GM19438 (cell line): ENCODE data around the gene UBE2E2.
"Not testable (repeated sequence)": the region's sequence is repeated elsewhere in the genome, so short reads cannot be mapped to it uniquely, and the experiment has no call there.

Experiments
- ATAC-seq: cut with Tn5 transposase; IDR thresholded peaks from one replicate; pipeline ENCODE4 v1.9.1; 2021; ENCODE audit warnings: low read depth; ENCODE audit not compliant: unreplicated experiment

The UBE2E2 gene

GRCh38 chr3:23319366-23320312 lies 116.5 kb downstream of the UBE2E2 start:
- no peak for ATAC-seq

DNA sequence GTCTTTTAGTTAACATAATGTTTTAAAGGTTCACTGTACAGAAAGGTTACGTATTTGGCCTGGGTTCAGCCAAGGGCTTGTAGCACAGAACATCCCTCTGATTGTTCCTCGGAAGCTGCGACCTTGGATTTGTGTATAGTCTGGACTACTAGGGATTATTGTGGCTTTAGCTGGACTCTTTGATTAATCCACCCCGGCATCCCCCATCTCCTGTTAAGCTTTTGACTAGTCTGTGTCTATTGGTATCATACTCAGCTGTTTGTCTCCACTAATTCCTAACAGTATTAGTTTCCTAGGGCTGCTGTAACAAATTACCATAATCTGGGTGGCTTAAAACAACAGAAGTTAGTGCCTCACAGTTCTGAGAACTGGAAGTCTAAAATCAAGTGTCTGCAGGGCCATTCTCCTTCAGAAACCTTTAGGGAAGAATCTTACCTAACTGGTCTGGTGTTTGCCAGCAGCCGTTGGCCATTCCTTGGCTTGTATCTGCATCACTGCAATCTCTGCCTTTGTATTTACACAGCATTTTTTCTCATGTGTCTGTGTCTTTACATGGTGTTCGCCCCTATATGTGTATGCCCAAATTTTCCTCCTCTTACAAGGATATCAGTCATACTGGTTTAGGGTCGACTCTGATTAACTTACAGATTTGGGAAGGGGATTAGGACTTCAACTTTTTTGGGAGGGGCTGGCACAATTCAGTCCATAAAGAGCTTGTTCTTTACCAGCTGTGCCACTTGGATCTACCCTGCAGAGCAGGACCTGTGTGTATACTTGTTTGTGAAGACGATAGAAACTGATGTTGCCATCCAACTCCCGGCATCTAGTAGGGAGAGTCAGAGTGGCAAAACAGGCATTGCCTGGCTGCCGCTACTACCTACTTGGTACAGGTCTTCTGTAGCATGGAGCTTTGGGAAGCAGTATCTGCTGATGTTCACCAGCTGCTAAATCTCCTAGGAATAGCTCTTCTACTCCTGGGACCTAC lies 117.8 kb downstream of the UBE2E2 start:
- ATAC-seq = no peak

- no peak for ATAC-seq
Observed at GRCh38 chr3:23324745-23325144, 121.6 kb downstream of the UBE2E2 start.

DNA sequence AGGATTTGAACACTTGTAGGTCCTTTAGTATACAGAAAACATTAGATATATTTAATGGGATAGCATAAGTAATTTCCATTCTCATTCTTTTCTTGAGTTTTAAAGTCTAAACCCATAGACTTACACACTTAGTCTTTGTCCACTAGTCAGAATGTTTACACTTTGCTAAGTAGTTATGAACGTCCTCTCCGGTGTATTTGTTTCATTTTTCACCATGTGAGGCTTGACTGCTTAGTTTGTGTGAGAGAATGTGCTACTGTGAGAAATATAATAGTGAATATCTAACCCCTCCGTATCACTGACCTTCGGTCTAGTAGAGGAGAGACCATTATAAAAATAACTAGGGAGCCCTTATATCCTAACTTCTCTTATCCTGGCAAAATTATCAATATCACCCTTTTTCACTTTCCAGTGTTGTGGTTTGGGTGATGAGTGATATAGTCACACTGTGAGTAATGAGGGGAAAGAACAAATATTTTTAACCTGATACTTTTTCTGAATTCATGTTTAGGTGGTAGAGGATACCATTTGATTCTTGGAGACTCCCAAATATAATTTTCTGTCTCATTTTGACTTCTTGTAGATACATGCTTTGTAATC lies 122.4 kb downstream of the UBE2E2 start:
- peak; percentile 68 for ATAC-seq

DNA sequence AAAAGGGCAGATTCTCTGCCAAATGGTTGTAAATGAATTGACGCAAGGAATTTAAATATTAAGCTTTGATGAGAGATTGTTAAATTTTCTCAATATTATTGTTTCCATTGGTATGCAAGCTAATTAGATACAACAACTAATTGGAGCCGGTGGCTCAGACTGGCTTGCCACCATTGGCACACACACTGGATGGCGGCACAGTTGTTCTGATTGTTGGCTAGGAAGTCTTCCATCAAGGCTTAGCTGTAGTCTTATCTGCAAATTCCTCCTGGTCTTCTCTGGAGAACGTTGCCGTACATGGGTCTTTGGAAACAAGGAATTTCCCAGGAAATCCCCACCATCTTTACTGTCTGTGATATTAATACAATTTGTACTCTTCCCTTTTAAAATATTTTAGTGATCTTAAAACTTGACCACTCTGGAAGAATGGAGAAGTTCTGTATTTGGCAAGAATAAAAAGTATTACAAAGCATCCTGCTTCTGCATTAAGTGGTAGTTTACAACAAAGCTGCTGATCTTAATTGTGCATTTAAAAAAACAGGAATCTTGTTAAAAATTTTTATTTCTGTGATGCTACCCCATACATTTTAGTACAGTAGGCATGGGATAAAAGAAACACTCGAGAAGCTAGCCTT lies 126.5 kb downstream of the UBE2E2 start:
- no peak for ATAC-seq

DNA sequence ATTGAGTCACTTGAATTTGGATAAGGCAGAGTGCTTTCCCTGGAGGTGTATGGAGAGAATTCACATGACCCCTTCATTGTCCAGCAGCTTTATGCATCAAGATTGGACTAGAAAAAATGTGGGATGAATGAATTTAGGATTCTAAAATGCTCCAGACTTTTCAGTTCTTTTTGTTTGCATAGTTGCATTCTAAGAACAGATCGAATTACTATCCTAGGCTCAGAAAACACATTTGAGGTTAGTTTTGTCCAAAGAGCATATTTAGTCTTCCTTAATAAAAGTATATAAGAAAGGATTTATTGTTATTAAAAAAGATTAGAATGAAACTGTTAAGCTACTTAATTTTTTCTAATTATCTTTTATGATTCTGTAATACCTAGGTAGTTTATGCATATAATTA lies 127.4 kb downstream of the UBE2E2 start:
- no peak for ATAC-seq

- ATAC-seq = no peak
Observed at GRCh38 chr3:23331141-23331935, 128.2 kb downstream of the UBE2E2 start.

- ATAC-seq = no peak
Observed at GRCh38 chr3:23333633-23334032, 130.5 kb downstream of the UBE2E2 start.

DNA sequence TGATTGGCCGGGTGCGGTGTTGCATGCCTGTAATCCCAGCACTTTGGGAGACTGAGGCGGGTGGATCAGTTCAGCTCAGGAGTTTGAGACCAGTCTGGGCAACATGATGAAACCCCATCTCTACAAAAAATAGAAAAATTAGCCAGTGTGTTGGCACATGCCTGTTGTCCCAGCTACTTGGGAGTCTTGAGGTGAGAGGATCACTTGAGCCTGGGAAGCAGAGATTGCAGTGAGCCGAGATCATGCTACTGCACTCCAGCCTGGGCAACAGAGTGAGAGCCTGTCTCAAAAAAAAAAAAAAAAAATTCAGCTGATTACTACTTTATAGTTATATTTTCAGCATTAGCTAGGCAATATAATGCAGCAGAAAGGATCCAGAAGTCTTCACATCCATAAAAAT lies 133.7 kb downstream of the UBE2E2 start:
- not testable (repeated sequence) for ATAC-seq

DNA sequence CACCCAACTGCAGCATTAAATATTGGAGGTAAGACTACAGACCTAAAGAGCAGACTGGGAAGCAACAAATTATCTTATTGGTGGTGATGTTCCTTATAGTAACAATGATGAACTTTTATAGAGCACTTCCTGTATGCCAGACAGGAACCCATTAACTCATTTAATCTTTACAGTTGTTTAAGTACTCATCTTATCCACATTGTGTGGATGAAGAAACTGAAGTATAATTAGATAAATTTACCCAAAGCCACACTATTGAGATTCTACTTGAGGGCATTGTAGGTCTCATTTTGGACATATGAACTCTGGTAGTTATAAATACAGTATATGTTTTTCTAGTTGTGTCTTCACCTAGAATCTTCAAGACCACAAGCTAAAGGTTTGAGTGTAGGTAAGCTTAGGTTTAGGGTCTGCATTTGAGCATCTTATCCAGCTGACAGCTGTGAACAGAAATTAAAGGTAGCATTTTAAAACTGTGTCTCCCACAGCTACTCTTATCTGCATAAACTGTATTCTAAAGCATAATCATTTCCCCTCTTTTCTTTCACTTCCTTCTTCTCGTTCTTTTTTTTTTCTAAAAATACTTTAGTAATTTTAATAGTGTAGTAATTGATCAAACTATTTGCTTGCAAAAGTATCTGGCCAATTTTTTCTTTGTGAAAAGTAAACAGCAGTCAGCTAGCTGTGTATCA lies 138.2 kb downstream of the UBE2E2 start:
- ATAC-seq = peak; percentile 75

- ATAC-seq = no peak
Observed at GRCh38 chr3:23342343-23342742, 139.2 kb downstream of the UBE2E2 start.

DNA sequence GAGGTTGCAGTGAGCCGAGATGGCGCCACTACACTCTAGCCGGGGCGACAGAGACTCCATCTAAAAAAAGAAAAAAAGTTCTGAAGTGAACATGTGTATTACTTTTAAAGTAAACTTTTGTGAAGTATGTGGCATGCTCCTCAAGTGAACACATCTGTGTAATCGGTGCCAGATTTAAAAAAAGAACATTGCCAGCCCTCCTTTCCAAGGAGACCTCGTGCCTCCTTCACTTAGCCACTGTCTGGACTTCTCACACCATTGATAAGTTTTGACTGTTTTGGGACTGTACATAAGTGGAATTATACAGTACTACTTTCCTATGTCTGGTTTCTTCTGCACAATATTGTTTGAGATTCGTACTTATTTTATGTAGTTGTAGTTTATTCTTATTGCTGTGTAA lies 140.4 kb downstream of the UBE2E2 start:
- no peak for ATAC-seq

DNA sequence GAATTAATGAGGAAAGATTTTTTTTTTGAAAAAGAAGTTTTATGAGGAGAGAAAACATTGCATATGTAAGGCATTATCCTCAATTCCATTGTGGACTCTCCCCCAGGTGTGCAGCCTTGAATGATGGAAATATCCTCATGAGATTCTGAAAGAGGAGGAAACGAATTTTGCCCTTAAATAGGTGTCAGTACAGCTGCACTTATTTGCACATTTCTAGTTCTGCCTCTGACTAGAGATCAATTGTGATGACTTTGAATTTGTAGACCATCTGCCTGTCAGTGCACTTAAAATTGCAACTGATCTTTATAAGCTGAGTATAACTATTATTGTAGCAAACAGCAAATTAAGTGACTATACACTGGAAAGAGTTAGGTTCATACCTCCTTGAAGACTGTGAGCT lies 141.8 kb downstream of the UBE2E2 start:
- no peak for ATAC-seq

- ATAC-seq = not testable (repeated sequence)
Observed at GRCh38 chr3:23349444-23349843, 146.3 kb downstream of the UBE2E2 start.

DNA sequence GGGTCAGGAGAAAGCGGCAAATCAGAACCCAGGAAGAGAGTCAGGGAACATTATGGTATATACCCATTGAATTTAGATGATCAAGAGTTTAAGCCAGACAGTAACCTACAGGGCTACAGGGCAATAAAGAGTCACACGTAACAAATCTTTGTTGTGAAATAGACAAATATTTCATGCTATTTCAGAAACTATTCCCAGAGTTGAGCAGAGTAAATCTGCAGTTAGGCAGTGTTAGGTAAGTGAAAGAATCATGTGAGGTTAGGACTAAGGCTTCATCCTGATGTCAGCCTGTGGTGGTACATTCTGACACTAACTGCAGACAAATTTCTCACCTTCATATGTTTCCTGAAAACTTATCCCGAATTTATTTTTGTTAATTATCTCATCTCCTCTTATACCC lies 153.0 kb downstream of the UBE2E2 start:
- ATAC-seq = no peak

DNA sequence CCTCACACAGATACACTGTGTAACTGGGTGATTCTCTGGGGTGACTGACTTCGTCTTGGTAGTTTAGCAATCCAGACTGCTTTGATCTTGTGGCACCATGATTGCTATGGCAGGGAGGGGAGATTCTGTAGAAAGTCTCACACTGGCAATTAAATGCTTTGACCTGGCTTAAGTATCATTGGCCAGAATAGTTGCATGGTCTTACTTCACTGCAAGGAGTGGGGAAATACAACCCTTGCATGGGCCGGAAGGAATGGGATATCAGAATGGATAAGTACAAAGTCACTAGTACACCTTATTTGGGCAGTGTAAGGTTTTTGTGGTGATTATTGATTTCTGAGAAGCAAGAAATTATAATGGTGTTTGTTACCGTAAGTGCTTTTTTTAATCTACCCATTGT lies 153.8 kb downstream of the UBE2E2 start:
- ATAC-seq = no peak

DNA sequence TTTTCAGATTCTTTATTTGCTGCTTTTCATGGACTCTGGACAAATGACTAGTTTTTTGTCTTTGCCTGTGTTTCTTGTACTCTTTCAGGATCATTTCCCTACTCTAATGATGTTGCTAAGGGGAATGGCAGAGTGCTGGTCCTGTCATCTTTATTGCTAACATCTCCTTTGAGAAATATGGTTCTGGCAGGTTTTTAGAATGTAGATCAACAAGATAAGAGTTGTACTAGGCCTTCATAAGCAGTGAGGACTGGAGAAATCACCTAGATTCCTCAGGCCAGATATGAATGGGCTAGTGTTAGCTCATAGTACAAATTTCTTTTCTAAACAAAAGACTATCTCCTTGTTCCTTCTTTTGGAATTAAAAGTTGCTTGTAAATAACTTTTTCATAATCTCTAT lies 156.0 kb downstream of the UBE2E2 start:
- ATAC-seq = no peak

- no peak for ATAC-seq
Observed at GRCh38 chr3:23365066-23365465, 161.9 kb downstream of the UBE2E2 start.

- no peak for ATAC-seq
Observed at GRCh38 chr3:23368731-23369130, 165.6 kb downstream of the UBE2E2 start.
